Dendritic cell treated with granulocyte-macrophage colony-stimulating factor and Interleukin-4, amounts not matched to agents 40 ng/mL and 50 ng/mL, for 4 days (primary cell): ENCODE results near the gene RAB10.

ENCODE experiments used
- H3K27ac Mint-ChIP-seq: one replicate; pipeline ENCODE4 v1.8.0; 2022; ENCODE audit warnings: mild to moderate bottlenecking, mixed read lengths
- H3K27me3 Mint-ChIP-seq: one replicate; pipeline ENCODE4 v1.8.0; 2022; ENCODE audit warnings: mild to moderate bottlenecking, mixed read lengths
- H3K36me3 Mint-ChIP-seq: one replicate; pipeline ENCODE4 v1.8.0; 2022; ENCODE audit warnings: low read depth, mixed read lengths
- H3K4me1 Mint-ChIP-seq: one replicate; pipeline ENCODE4 v1.8.0; 2022; ENCODE audit warnings: low read depth, mixed read lengths
- H3K4me3 Mint-ChIP-seq: one replicate; pipeline ENCODE4 v1.8.0; 2022; ENCODE audit warnings: mild to moderate bottlenecking, moderate library complexity, mixed read lengths
- H3K9me3 Mint-ChIP-seq: one replicate; pipeline ENCODE4 v1.8.0; 2022; ENCODE audit warnings: mixed read lengths
- intact Hi-C: fragments of 100-400 bp; cut with micrococcal nuclease; formaldehyde crosslinking; loops from one replicate; pipeline ENCODE4 v1.15.0; 2022

The RAB10 gene

GRCh38 chr2:26170795-26171194 is 136.9 kb downstream of the RAB10 start:
- no peak overlapping the region for H3K4me3 Mint-ChIP-seq
- intact Hi-C loops = no loop called here
- H3K27me3 Mint-ChIP-seq = peaks cover 56% of the 10 kb centered on the region
- H3K36me3 Mint-ChIP-seq = no peaks in the 10 kb centered on the region
- H3K27ac Mint-ChIP-seq = no peak overlapping the region
- no peaks in the 10 kb centered on the region for H3K9me3 Mint-ChIP-seq
- peaks cover 17% of the 10 kb centered on the region for H3K4me1 Mint-ChIP-seq

GRCh38 chr2:26172189-26172870 is 138.4 kb downstream of the RAB10 start:
- Mint-ChIP-seq H3K4me3 (peak overlapping the region; percentile 42), H3K27me3 (peaks cover 68% of the 10 kb centered on the region)
- intact Hi-C loops = no loop called here

GRCh38 chr2:26172871-26173775 is 139.2 kb downstream of the RAB10 start, which contains the start of gene GAREM2:
Gene GAREM2, plus strand, starts transcription at chr2:26173088. Its CDS starts 133 bp downstream, at chr2:26173221.
- H3K36me3 Mint-ChIP-seq = no peaks in the 10 kb centered on the region
- no peaks in the 10 kb centered on the region for H3K9me3 Mint-ChIP-seq
- no peak within 1 kb of the TSS for H3K27ac Mint-ChIP-seq
- peaks cover 17% of the 10 kb centered on the region for H3K4me1 Mint-ChIP-seq
- intact Hi-C loops = no loop called here
- peak within 1 kb of the TSS; percentile 68 for H3K4me3 Mint-ChIP-seq
- H3K27me3 Mint-ChIP-seq = peaks cover 76% of the 10 kb centered on the region

More at GRCh38 chr2:26172189-26172870, 138.4 kb downstream of the RAB10 start:
- peaks cover 17% of the 10 kb centered on the region for H3K4me1 Mint-ChIP-seq
- H3K9me3 Mint-ChIP-seq = no peaks in the 10 kb centered on the region
- H3K36me3 Mint-ChIP-seq = no peaks in the 10 kb centered on the region
- no peak overlapping the region for H3K27ac Mint-ChIP-seq

- Mint-ChIP-seq H3K4me1 (peaks cover 17% of the 10 kb centered on the region), H3K27ac (no peak overlapping the region), H3K27me3 (peaks cover 82% of the 10 kb centered on the region), H3K36me3 (no peaks in the 10 kb centered on the region), H3K4me3 (peak overlapping the region; percentile 68), H3K9me3 (no peaks in the 10 kb centered on the region)
- intact Hi-C loops = no loop called here
These were observed 140.0 kb downstream of the RAB10 start for GRCh38 chr2:26173776-26174482.

GRCh38 chr2:26174691-26175465 is 141.0 kb downstream of the RAB10 start:
- H3K4me3 Mint-ChIP-seq = no peak overlapping the region
- H3K27ac Mint-ChIP-seq = no peak overlapping the region
- H3K27me3 Mint-ChIP-seq = peaks cover 84% of the 10 kb centered on the region
- intact Hi-C loops = no loop called here
- H3K4me1 Mint-ChIP-seq = peaks cover 26% of the 10 kb centered on the region
- H3K9me3 Mint-ChIP-seq = no peaks in the 10 kb centered on the region
- H3K36me3 Mint-ChIP-seq = no peaks in the 10 kb centered on the region

GRCh38 chr2:26175466-26176278 is 141.8 kb downstream of the RAB10 start:
- Mint-ChIP-seq H3K27me3 (peaks cover 85% of the 10 kb centered on the region), H3K36me3 (no peaks in the 10 kb centered on the region)

GRCh38 chr2:26176279-26176615 is 142.4 kb downstream of the RAB10 start:
- H3K4me1 Mint-ChIP-seq = peaks cover 33% of the 10 kb centered on the region
- no peaks in the 10 kb centered on the region for H3K9me3 Mint-ChIP-seq
- H3K36me3 Mint-ChIP-seq = no peaks in the 10 kb centered on the region
- intact Hi-C loops = no loop called here
- no peak overlapping the region for H3K27ac Mint-ChIP-seq
- no peak overlapping the region for H3K4me3 Mint-ChIP-seq
- H3K27me3 Mint-ChIP-seq = peaks cover 85% of the 10 kb centered on the region

More at GRCh38 chr2:26175466-26176278, 141.8 kb downstream of the RAB10 start:
- peaks cover 33% of the 10 kb centered on the region for H3K4me1 Mint-ChIP-seq
- H3K4me3 Mint-ChIP-seq = no peak overlapping the region
- no peak overlapping the region for H3K27ac Mint-ChIP-seq
- intact Hi-C loops = no loop called here
- no peaks in the 10 kb centered on the region for H3K9me3 Mint-ChIP-seq

GRCh38 chr2:26177122-26177521 is 143.2 kb downstream of the RAB10 start:
- no peak overlapping the region for H3K27ac Mint-ChIP-seq
- no peak overlapping the region for H3K4me3 Mint-ChIP-seq
- intact Hi-C loops = no loop called here
- H3K4me1 Mint-ChIP-seq = peaks cover 25% of the 10 kb centered on the region
- no peaks in the 10 kb centered on the region for H3K36me3 Mint-ChIP-seq
- H3K27me3 Mint-ChIP-seq = peaks cover 80% of the 10 kb centered on the region
- H3K9me3 Mint-ChIP-seq = no peaks in the 10 kb centered on the region

GRCh38 chr2:26178246-26178645 is 144.4 kb downstream of the RAB10 start:
- Mint-ChIP-seq H3K4me3 (no peak overlapping the region), H3K27ac (peak overlapping the region; percentile 69), H3K36me3 (no peaks in the 10 kb centered on the region), H3K27me3 (peaks cover 79% of the 10 kb centered on the region), H3K4me1 (peaks cover 21% of the 10 kb centered on the region), H3K9me3 (no peaks in the 10 kb centered on the region)
- intact Hi-C loops = no loop called here

- Mint-ChIP-seq H3K27ac (peak overlapping the region; percentile 69), H3K4me1 (peaks cover 17% of the 10 kb centered on the region), H3K27me3 (peaks cover 82% of the 10 kb centered on the region), H3K9me3 (no peaks in the 10 kb centered on the region), H3K36me3 (no peaks in the 10 kb centered on the region), H3K4me3 (peak overlapping the region; percentile 74)
- intact Hi-C loops = no loop called here
These were observed 145.0 kb downstream of the RAB10 start for GRCh38 chr2:26178746-26179436.

GRCh38 chr2:26179446-26179913 is 145.6 kb downstream of the RAB10 start:
- Mint-ChIP-seq H3K27me3 (peaks cover 79% of the 10 kb centered on the region), H3K4me3 (peak overlapping the region; percentile 74), H3K27ac (peak overlapping the region; percentile 69), H3K9me3 (no peaks in the 10 kb centered on the region), H3K4me1 (peaks cover 20% of the 10 kb centered on the region), H3K36me3 (no peaks in the 10 kb centered on the region)
- intact Hi-C loops = no loop called here

- H3K4me1 Mint-ChIP-seq = peaks cover 37% of the 10 kb centered on the region
- H3K4me3 Mint-ChIP-seq = no peak overlapping the region
- no peaks in the 10 kb centered on the region for H3K36me3 Mint-ChIP-seq
- H3K9me3 Mint-ChIP-seq = no peaks in the 10 kb centered on the region
- no peak overlapping the region for H3K27ac Mint-ChIP-seq
- intact Hi-C loops = no loop called here
- H3K27me3 Mint-ChIP-seq = peaks cover 72% of the 10 kb centered on the region
These were observed 148.6 kb downstream of the RAB10 start for GRCh38 chr2:26182441-26182840.
